GM18498 (cell line): ENCODE data around the gene TEX26.

Source experiments
- ATAC-seq: cut with Tn5 transposase; IDR thresholded peaks from one replicate; pipeline ENCODE4 v1.9.1; 2021; ENCODE audit warnings: mild to moderate bottlenecking, moderate library complexity; ENCODE audit not compliant: unreplicated experiment

TEX26 gene

GRCh38 chr13:30932481-30933353, at the start of gene TEX26:
TEX26 (plus strand) TSS chr13:30932656; CDS start chr13:30932716, 60 bp downstream.
- ATAC-seq, result no peak

- no peak for ATAC-seq
Observed at GRCh38 chr13:30882996-30883766, 49.3 kb upstream of the TEX26 start.

DNA sequence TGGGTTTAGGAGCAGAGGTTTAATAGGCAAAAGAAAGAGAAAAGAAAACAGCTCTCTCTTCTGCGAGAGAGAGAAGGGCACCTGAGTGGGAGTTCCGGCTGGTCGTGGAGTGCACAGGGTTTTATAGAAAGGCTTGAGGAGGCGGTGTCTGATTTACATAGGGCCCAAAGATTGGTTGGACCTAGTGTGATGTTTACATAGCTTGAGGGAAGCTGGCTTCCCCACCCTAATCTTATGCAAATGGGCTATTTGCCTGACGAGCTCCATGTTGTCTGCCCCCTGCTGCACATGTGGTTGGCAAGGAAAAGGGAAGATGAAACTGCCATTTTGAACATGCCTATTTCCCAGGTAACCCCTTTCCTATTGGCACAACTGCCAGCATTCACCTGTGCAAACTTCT, 47.9 kb upstream of the TEX26 start:
- no peak for ATAC-seq

- ATAC-seq, result no peak
Observed at GRCh38 chr13:30889196-30889690, 43.2 kb upstream of the TEX26 start.

GRCh38 chr13:30892966-30893365, 39.5 kb upstream of the TEX26 start:
- ATAC-seq, result no peak

DNA sequence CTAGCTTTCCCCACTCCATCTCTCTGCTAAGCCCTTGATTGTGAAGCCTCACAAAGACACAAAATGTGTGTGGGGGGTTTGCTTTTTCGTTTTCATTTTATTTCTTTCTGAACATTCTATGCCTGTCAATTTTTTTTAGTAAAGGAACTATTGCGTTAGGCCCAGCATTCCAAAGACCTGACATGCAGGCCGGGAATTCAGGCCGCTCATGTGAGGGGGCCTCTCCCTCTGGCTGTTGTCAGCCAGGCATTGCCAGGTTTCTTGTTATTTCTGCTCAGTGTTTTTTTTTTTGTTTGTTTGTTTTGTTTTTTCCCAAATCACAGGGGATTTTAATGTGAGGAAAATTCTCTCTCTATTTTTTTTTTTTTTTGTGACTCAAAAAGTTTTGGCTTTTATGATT, 36.7 kb upstream of the TEX26 start:
- no peak for ATAC-seq

- no peak for ATAC-seq
Observed at GRCh38 chr13:30898070-30898469, 34.4 kb upstream of the TEX26 start.

DNA sequence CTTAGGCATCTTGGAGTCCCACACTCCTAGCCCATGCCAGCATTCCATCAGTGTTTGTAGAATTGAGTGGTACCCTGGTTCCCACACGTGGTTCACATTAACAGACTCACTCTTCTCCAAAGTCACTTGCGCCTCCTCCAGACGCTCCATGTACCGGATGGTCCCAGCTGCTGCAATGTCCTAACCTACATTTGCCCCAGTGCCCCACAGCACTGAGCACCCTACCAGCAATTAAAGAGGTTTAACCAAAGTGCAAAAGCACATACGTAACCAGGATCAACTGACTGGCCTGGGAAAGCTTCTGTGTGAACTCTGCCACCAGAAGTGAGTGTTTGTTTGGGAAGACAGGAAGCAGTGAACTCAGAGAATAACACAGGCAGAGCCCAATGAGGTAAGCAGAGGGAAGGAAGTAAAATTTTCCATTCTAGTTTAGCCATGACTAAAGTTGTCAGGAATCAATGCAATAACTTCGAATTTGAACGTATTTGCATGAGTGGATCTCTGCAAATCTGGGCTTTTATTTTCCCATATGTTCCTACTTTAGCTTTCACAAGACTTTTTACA, 33.7 kb upstream of the TEX26 start:
- no peak for ATAC-seq

DNA sequence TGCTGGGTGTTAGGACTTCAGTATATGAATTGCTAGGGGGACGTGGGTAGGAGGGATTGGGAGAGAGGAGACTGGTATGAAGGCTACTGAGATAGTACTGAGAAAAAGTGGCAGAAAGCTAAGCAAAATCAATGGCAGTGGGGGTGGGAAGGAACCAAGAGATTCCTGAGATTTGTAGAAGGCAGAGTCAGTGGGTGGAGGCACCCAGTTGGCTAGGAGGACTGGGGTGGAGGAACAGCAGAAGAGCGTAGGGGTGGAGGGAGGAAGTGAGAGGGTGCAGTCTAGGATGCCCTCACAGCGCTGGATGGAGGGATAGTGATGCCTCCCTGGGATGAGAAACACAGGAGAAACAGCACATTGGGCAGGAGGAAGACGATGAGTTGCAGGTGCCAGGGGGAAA, 32.0 kb upstream of the TEX26 start:
- ATAC-seq, result no peak

- peak; percentile 61 for ATAC-seq
Observed at GRCh38 chr13:30900952-30901749, 31.3 kb upstream of the TEX26 start.

GRCh38 chr13:30904043-30904442, 28.4 kb upstream of the TEX26 start:
- ATAC-seq, result no peak

GRCh38 chr13:30905932-30906383, 26.5 kb upstream of the TEX26 start, which contains the start of gene MEDAG:
MEDAG (plus strand) TSS chr13:30906271; CDS start chr13:30906516, 245 bp downstream.
- no peak for ATAC-seq

GRCh38 chr13:30906411-30907051, 25.9 kb upstream of the TEX26 start:
- no peak for ATAC-seq

GRCh38 chr13:30907121-30907861, 25.2 kb upstream of the TEX26 start:
- ATAC-seq, result no peak

- ATAC-seq, result no peak
Observed at GRCh38 chr13:30908416-30908980, 24.0 kb upstream of the TEX26 start.

DNA sequence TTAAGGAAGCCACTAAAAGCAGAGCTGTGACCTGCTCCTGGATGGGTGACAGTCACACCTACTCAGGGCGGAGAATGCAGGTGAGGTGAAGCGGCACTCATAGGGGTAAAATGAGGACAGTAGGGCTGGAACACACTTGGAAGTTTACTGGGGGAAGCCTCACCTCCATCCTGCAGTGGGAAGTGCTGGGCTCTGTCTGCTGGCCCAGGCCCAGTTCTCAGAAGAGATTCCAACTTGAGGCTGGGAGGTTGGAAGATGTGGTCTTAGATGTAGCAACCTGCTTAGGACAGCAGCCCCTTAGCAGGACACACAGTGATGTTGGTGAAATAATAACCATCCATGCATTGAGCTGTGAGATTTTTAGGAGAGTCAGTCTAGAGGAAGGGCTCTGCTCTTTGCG, 21.8 kb upstream of the TEX26 start:
- ATAC-seq, result no peak

GRCh38 chr13:30915691-30916541, 16.5 kb upstream of the TEX26 start:
- ATAC-seq, result no peak

DNA sequence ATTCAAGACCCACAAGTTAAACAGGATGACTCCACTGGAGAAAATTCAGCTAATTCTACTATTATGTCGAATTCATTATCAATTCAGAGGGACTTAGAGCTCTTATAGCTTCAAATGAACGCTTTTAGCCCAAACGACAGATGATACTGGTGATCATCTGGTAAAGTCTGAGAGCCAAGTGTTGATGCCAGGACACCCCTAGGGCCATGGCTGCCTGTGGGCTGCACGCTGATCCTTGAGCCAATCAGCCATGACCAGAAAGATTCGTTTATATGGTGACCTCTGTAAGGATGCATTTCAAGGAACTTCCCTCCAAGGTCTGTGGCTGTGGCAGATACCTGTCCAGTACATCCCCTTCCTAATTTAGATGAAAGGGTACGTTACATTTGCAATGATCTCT, 15.5 kb upstream of the TEX26 start:
- ATAC-seq, result no peak
